NCI-H2029 (cell line): Measurements from ENCODE around the gene ADAMTS3.

Experiments
- DNase-seq: peaks from one replicate; lab custom pipeline; 2025; lab: John Stamatoyannopoulos, UW

ADAMTS3 gene

GRCh38 chr4:72405417-72405816, 163.6 kb downstream of the ADAMTS3 start:
- DNase-seq, result no peak

GRCh38 chr4:72397314-72397713, 171.7 kb downstream of the ADAMTS3 start:
- DNase-seq, result no peak

DNA sequence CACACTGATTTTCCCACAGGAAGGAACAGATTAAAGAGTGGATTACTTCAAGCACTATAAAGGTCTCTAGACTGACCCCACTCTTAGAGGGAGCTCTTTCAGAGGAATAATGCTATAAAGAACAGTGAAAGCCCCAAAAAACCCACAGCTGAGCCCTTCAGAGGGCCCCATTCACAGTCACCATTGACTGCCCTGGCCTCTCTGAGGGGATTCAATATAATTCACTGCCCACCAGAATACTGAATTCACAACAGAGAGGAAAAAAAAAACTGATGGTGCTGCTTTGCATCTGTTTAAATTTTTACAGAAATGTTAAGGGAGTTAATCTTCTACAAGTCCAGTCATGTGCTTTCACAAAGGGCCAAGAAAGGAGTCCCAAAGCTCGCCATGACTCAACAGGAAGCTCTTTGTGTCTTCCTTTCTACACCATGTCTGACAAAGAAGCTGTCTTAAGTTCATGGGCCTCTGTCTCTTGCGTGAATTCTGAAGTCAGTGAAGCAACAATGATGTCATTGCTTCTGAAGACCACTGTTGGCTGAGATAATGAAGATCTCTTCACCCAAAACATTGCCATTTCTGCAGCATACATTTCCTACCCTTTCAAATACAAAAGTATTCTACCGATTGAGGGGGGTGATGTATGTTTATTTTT, 174.9 kb downstream of the ADAMTS3 start:
- DNase-seq, result no peak

DNA sequence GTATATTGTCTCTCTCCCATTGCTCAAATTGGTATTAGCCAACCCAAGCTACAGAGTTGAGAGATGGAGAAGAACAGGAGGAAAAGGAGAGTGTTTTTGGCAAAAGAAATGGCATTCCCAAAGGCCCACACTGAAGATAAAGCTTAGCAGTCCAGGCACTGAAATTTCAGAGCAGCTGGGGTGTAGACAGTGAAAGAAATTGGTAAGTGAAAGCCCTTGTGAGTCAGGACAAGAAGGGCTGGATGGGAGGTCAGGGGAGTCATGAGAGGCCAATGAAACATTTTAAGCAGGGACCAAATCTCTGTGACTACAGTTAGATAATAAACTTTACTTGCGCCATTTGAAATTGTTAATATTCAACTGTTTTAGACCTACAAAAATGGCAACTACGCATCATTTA, 177.7 kb downstream of the ADAMTS3 start:
- no peak for DNase-seq

DNA sequence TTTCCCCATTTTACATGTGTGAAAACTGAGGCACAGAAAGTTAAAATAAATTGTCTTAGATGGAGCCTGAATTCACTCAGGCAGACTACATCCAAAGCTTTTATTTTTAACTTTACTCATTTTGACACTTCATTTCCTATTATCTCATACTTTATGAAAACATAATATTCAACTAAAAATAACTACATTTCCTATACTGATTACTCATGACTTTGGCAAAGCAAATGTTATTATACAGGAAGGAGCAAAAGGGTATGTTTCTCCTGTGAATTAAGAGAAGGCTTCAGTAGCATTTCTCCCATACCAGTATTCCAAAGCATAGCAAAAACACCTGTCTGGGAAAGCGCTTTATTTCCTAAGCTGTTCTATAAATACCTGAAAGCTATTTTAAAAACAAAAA, 178.6 kb downstream of the ADAMTS3 start:
- no peak for DNase-seq

GRCh38 chr4:72388521-72388920, 180.5 kb downstream of the ADAMTS3 start:
- DNase-seq, result no peak

DNA sequence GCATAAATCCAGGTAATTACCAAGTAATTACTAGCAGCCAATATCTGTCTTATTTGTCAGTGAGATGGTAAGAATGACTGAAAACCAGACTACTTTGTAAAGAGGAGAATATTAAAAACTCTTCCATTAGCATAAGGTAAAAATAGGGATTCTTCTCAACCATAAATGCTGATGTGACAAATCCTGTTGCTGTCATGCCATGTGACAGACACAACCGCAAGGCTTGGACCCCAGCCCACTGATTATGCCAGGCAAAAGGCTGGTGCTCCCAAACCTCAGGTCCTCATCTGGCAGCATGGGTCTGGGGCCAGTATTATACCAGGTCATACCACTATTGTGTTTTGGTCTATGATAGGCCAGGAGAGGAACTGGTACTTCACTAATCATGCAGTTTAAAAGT, 181.1 kb downstream of the ADAMTS3 start:
- DNase-seq, result no peak

GRCh38 chr4:72383439-72383838, 185.6 kb downstream of the ADAMTS3 start:
- DNase-seq, result no peak

GRCh38 chr4:72378901-72379300, 190.1 kb downstream of the ADAMTS3 start:
- DNase-seq, result no peak

DNA sequence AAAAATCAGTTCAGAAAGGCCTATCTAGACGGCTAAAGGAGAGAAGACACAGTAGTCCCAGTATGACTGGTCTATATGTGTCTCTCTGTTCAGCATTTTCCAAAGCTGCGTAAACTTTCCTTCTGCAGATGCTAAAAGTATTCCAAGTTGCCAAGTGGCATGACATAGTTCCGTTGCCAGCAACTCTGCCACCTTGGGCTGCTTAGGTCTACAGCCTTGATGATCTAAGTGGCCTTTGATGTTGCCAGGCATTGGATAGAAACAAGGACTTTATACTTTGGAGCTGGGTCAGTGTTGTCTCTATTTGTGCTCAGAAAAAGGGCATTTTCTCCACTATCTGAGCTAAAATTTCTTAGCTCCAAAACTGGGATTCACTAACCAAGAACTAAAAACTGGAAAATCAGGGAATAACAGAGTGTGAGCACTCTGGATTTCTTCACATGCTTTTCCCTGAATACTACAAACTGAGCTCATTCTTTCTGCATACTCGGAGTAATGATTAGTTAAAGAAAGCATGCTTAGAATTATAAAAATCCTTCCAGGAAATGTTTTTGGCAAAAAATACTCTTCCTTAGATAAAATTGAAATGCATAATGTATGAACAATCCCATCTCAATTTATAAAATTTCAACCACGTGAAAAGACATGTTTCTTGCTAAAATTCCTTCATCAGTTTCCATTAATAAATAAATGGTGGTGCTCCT, 191.4 kb downstream of the ADAMTS3 start:
- DNase-seq, result no peak

GRCh38 chr4:72376901-72377300, 192.1 kb downstream of the ADAMTS3 start:
- no peak for DNase-seq

GRCh38 chr4:72375073-72375736, 193.8 kb downstream of the ADAMTS3 start:
- DNase-seq, result no peak

GRCh38 chr4:72374159-72374558, 194.9 kb downstream of the ADAMTS3 start:
- no peak for DNase-seq

- no peak for DNase-seq
Observed at GRCh38 chr4:72366601-72367000, 202.4 kb downstream of the ADAMTS3 start.

DNA sequence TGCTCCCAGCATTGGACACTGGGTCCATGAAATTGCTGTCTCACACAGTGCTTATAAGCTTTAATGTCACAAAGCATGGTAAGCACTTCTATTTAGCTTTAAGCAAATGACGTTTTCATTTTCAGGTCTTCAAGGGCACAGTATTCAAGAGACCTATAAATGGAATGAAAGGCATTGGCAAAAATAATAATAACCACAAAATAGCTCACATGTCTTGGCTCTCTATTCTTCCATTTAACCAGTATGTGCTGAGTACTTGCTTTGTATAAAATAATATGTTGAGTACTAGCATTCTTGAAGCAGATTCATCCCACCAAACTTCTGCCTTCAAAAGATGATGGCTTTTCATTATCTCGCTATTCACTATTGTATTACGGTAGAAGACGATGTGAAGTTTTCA, 203.0 kb downstream of the ADAMTS3 start:
- DNase-seq, result no peak

DNA sequence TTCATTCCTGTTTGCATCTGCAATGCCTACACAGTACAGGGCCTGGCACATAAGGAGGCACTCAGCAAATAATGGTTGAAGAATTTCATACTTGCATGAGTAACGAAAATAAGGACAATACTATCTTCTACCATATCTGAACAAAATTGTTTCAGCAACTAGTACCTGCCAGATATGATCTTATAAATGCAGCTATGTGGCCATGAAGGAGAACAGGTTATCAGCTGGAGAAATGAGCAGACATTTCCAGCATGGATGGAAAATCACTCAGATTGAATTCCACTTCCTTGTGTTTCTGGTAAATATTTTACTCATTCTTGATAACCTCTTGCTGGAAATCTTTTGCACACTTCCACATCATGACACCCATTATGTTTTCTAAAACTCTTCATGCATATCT, 204.0 kb downstream of the ADAMTS3 start:
- DNase-seq, result no peak

DNA sequence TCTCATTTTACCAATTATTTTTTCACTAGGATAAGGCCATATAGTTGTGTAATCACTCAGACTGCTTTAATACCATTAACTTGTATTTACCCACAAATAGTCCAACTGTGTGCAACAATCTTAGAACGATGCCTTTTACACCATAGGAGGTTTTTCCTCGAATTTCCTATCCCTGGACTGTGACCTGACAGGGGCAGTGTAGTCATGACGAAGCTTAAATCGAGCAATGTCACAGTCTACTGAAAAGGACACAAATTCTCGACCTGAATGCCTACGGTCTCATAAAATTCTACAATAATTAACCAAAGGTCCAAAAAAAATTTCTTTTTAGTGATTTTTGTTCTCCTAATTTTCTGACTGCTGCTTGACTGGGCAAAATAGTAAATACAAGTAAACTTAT, 208.9 kb downstream of the ADAMTS3 start:
- DNase-seq, result no peak

GRCh38 chr4:72358483-72358882, 210.5 kb downstream of the ADAMTS3 start:
- no peak for DNase-seq

DNA sequence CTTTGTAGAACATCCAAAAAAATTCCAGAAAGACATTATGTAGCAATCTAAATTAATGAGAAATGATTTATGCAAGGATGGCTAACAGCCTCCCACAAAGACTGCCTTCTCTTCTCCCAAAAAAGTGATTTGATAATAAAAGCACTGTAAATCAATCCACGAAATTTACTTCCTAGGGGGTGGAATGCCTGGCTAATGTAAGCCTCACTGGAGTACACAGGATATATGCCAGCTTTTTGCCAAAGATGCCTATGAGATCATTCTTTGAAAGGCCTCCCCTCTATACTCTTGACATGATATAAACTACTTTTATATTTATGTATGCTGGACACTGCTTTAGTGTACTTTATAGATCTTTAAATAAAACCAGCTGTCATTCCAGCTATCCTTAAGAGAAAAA, 211.1 kb downstream of the ADAMTS3 start:
- DNase-seq, result no peak

- DNase-seq, result no peak
Observed at GRCh38 chr4:72352711-72353110, 216.3 kb downstream of the ADAMTS3 start.

DNA sequence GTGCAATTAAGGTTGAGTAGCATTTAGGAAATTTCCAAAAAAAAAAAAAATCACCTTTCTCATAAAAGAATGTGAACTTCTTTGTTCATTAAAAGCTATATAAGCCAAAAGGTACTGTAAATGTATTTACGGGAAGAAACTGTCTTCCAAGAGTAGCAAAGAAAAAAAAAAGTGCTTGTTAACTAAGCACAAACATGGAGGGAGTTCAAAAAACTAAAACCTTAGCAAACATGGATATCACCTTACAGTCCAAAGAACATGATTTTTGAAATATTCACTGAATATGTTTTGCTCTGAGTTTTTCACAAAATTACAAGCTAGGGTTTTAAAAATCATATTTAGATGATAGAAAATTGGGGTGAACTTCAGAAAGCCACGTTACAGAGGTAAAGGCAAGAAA, 217.5 kb downstream of the ADAMTS3 start:
- DNase-seq, result no peak

DNA sequence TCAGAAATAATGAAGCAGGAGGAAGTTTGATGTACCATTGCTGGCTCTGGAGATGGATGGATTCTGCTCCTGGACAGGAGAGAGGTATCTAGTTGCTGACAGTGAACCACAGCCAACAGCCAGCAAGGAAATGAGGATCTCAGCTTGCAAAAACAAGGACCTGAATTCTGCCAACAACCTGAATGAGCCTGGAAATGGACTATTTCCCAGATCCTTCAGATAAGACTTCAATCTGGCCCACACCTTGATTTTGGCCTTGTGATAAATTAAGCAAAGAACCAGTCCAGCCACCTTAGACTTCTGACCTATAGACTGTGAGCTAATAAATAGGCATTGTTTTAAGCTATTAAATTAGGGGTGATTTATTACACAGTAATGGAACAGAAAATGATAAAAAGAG, 220.3 kb downstream of the ADAMTS3 start:
- no peak for DNase-seq

GRCh38 chr4:72344418-72344817, 224.6 kb downstream of the ADAMTS3 start:
- no peak for DNase-seq
